Natural killer cell (primary cell): ENCODE measurements around the gene PYHIN1. TPM values are rescaled to one million over a fixed set of nuclear protein-coding genes. Genes with fewer than 3 reads are reported as not detected.

Experiments used
- ATAC-seq, 3 donors: fragments of 150-1000 bp in 2 of 3; fragments of 200-7000 bp in 1 of 3; cut with Tn5 transposase; 1 replicate in 1 of 3; 2 replicates in 2 of 3; pipeline ENCODE4 v1.10.0; 2021; ENCODE audit warnings: mild to moderate bottlenecking in 2 of 3, moderate library complexity in 2 of 3
- DNase-seq, 2 donors: peaks; one replicate each; pipeline versions ENCODE4 v3.0.0 to v3.0.0-alpha.2; 2013 to 2021; ENCODE audit warnings: mixed read lengths in 1 of 2
- H3K27ac ChIP-seq: one replicate; pipeline ENCODE4 v1.5.1; 2013; ENCODE audit warnings: mild to moderate bottlenecking, low read length
- H3K27me3 ChIP-seq: one replicate; pipeline ENCODE4 v1.6.1; 2013; ENCODE audit warnings: low read length; ENCODE audit not compliant: control insufficient read depth, insufficient read depth
- H3K36me3 ChIP-seq: one replicate; pipeline ENCODE4 v1.6.1; 2013; ENCODE audit warnings: low read length; ENCODE audit not compliant: control insufficient read depth, insufficient read depth
- H3K4me1 ChIP-seq: one replicate; pipeline ENCODE4 v1.6.1; 2013; ENCODE audit warnings: low read length; ENCODE audit not compliant: control insufficient read depth, insufficient read depth
- H3K4me3 ChIP-seq: one replicate; pipeline ENCODE4 v1.5.1; 2013; ENCODE audit warnings: low read length
- H3K9me3 ChIP-seq: one replicate; pipeline ENCODE4 v1.6.1; 2013; ENCODE audit warnings: low read length; ENCODE audit not compliant: control insufficient read depth, insufficient read depth
- H3K27ac Mint-ChIP-seq, 2 donors: one replicate each; pipeline ENCODE4 v1.8.0; 2022; ENCODE audit warnings: mild to moderate bottlenecking in 2 of 2, mixed read lengths in 2 of 2, moderate library complexity in 1 of 2
- H3K27me3 Mint-ChIP-seq, 2 donors: one replicate each; pipeline ENCODE4 v1.8.0; 2022; ENCODE audit warnings: low read depth in 2 of 2, mixed read lengths in 2 of 2
- H3K36me3 Mint-ChIP-seq: one replicate; pipeline ENCODE4 v1.8.0; 2022; ENCODE audit warnings: mixed read lengths
- H3K4me1 Mint-ChIP-seq, 2 donors: one replicate each; pipeline ENCODE4 v1.8.0; 2022; ENCODE audit warnings: mixed read lengths in 2 of 2
- H3K4me3 Mint-ChIP-seq: one replicate; pipeline ENCODE4 v1.8.0; 2022; ENCODE audit warnings: mild to moderate bottlenecking, moderate library complexity, mixed read lengths
- H3K9me3 Mint-ChIP-seq, 2 donors: one replicate each; pipeline ENCODE4 v1.8.0; 2022; ENCODE audit warnings: mixed read lengths in 2 of 2
- CTCF ChIP-seq: fragments of 200-600 bp; IDR thresholded peaks from one replicate; pipeline ENCODE4 v1.8.0; 2022; ENCODE audit warnings: antibody characterized with exemption
- WGBS: methylation state at CpG from one replicate; pipeline ENCODE4 v1.1.7; 2013; ENCODE audit warnings: missing lambda C conversion rate; ENCODE audit not compliant: insufficient coverage; 5-methylcytosine and 5-hydroxymethylcytosine counted together
- intact Hi-C: fragments of 100-400 bp; cut with micrococcal nuclease; formaldehyde crosslinking; loops from one replicate; pipeline ENCODE4 v1.14.2; 2022
- total RNA-seq, 4 donors: library from RNA; stranded (reverse); fragments of 120-200 nt in 1 of 4; gene quantifications; one replicate each; pipeline versions ENCODE4 v1.2.3 to v1.2.4, GENCODE V29; 2013 to 2022

Gene PYHIN1
- total RNA-seq, 3 donors from 2014 or later (not counting 1 experiment from before 2014, with no cell fraction given) = 171 to 313 (median 197) TPM

- Histone ChIP-seq H3K27ac (no peak overlapping the region), H3K4me1 (no peaks in the 10 kb centered on the region), H3K36me3 (no peaks in the 10 kb centered on the region), H3K27me3 (no peaks in the 10 kb centered on the region), H3K9me3 (no peaks in the 10 kb centered on the region), H3K4me3 (no peak overlapping the region)
- TF ChIP-seq CTCF = no peak
- intact Hi-C loops = no loop called here
- H3K36me3 Mint-ChIP-seq = peaks cover 8% of the 10 kb centered on the region
- H3K4me3 Mint-ChIP-seq = no peak overlapping the region
- peaks cover 0 to 2% of the 10 kb centered on the region in 2 donors for H3K9me3 Mint-ChIP-seq
- H3K27ac Mint-ChIP-seq = no peak overlapping the region
- H3K27me3 Mint-ChIP-seq = no peaks in the 10 kb centered on the region
- no CpG with 5 or more reads among the region's 3 CpGs for WGBS
- DNase-seq = no peak
- ATAC-seq = no peak
- peaks cover 0 to 4% of the 10 kb centered on the region in 2 donors for H3K4me1 Mint-ChIP-seq
Observed at GRCh38 chr1:158901623-158902022, 29.7 kb upstream of the PYHIN1 start.

- intact Hi-C loops = no loop called here
- Histone ChIP-seq H3K4me1 (no peaks in the 10 kb centered on the region), H3K36me3 (no peaks in the 10 kb centered on the region), H3K4me3 (no peak overlapping the region), H3K9me3 (peaks cover 14% of the 10 kb centered on the region), H3K27ac (no peak overlapping the region), H3K27me3 (no peaks in the 10 kb centered on the region)
- Mint-ChIP-seq H3K27ac (no peak overlapping the region), H3K27me3 (no peaks in the 10 kb centered on the region), H3K36me3 (peaks cover 38% of the 10 kb centered on the region), H3K9me3 (peaks cover 16 to 21% of the 10 kb centered on the region in 2 donors), H3K4me1 (peaks cover 0 to 2% of the 10 kb centered on the region in 2 donors), H3K4me3 (no peak overlapping the region)
- WGBS = 75% methylated on average over 1 of the region's 1 CpG
- no peak for TF ChIP-seq CTCF
- DNase-seq (no peak), ATAC-seq (no peak)
Observed at GRCh38 chr1:158916085-158916484, 15.3 kb upstream of the PYHIN1 start.

DNA sequence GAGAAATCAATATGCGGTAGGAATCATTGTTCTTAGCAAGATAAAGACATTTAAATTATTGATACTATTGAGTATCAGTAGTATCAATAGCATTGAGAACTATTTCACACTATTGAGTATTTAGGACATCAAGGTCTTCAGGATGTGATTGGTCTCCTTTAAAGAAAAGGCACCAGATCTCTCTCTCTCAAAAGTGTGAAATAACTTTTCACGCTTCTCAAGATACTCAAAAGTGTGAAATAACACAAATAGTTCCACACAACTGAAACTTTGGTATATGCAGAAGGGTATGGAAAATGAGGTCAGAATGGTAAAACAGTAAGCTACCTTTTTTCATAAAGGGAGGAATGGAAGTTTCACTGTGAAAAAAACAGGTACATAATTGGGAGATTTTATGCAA lies 6.7 kb upstream of the PYHIN1 start:
- Mint-ChIP-seq H3K4me1 (peaks cover 56 to 72% of the 10 kb centered on the region in 2 donors), H3K36me3 (peaks cover 13% of the 10 kb centered on the region), H3K27ac (peak overlapping the region; percentile 92), H3K4me3 (peak overlapping the region; percentile 75), H3K27me3 (no peaks in the 10 kb centered on the region), H3K9me3 (peaks cover 4 to 7% of the 10 kb centered on the region in 2 donors)
- H3K27ac ChIP-seq = peak overlapping the region; percentile 76
- no peaks in the 10 kb centered on the region for H3K36me3 ChIP-seq
- H3K9me3 ChIP-seq = peaks cover 11% of the 10 kb centered on the region
- peak in 1 of 2 donors; percentile 46 for DNase-seq
- H3K4me1 ChIP-seq = peaks cover 16% of the 10 kb centered on the region
- H3K4me3 ChIP-seq = no peak overlapping the region
- intact Hi-C loops = no loop called here
- peak; percentile 79 to 88 (median 86) for ATAC-seq
- no peak for TF ChIP-seq CTCF
- no CpG with 5 or more reads among the region's 2 CpGs for WGBS
- no peaks in the 10 kb centered on the region for H3K27me3 ChIP-seq

GRCh38 chr1:158930504-158930903 lies 848 bp upstream of the PYHIN1 start:
- ATAC-seq = peak; percentile 75 to 84 (median 84)
- no peak for TF ChIP-seq CTCF
- peaks cover 53 to 63% of the 10 kb centered on the region in 2 donors for H3K4me1 Mint-ChIP-seq
- Histone ChIP-seq H3K9me3 (no peaks in the 10 kb centered on the region), H3K27me3 (no peaks in the 10 kb centered on the region), H3K27ac (peak overlapping the region; percentile 90), H3K4me1 (peaks cover 21% of the 10 kb centered on the region), H3K36me3 (no peaks in the 10 kb centered on the region), H3K4me3 (peak overlapping the region; percentile 75)
- peak overlapping the region; percentile 98 for H3K4me3 Mint-ChIP-seq
- intact Hi-C loops = loop anchor here (1.0 to 10.0 kb wide), 4 partner anchors 48 to 1206 kb away; partner anchors contain the start of gene IFI16
- DNase-seq = peak; percentile 57 to 71
- peaks cover 20% of the 10 kb centered on the region for H3K36me3 Mint-ChIP-seq
- peaks cover 0 to 2% of the 10 kb centered on the region in 2 donors for H3K9me3 Mint-ChIP-seq
- H3K27me3 Mint-ChIP-seq = no peaks in the 10 kb centered on the region
- WGBS = 30% methylated on average over 5 of the region's 5 CpGs
- H3K27ac Mint-ChIP-seq = peak overlapping the region; percentile 90 to 95
